HL-60 (cell line): ENCODE results near the gene HRG.

Experiments
- GABPA ChIP-seq: IDR thresholded peaks from 2 replicates; pipeline ENCODE4 v1.6.1; 2012; ENCODE audit warnings: low read depth
- POLR2AphosphoS5 ChIP-seq: IDR thresholded peaks from 2 replicates; pipeline ENCODE4 v1.6.1; 2012; ENCODE audit warnings: low read depth
- TF ChIP-seq, protein P1 (sequence below): IDR thresholded peaks from one replicate; pipeline ENCODE4 v1.5.1; 2011; ENCODE audit warnings: low read length, control low read depth, inconsistent platforms; ENCODE audit not compliant: insufficient read depth
- TF ChIP-seq, protein P2 (sequence below): IDR thresholded peaks from 2 replicates; pipeline ENCODE4 v1.6.1; 2012; ENCODE audit warnings: low read depth; ENCODE audit not compliant: insufficient replicate concordance

DNA sequence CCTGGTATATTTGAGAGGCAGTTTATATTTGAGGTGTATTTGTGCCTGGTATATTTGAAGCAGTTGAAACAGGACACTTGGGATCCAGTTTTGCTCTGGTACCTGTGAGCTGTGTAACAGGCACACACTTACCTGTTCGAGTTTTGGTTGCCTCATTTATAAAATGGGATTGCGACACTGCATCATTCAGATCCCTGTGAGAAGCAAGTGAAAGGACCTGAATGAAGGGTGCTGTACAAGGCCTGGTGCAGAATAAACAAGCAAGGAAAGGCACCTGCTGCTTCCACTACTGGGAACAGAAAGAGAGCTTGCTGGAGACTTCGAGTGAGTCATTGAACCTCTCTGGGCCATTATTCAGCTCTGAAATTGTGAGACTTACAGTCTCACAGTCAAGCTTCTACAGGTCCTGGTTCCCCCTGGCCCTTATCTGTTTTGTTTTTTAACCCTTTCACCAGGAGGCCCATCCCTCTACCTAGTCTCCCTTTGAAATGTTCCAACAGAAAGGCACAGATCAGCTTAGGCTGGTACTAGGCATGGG lies 14.1 kb upstream of the HRG start:
- TF ChIP-seq, protein P1, sequence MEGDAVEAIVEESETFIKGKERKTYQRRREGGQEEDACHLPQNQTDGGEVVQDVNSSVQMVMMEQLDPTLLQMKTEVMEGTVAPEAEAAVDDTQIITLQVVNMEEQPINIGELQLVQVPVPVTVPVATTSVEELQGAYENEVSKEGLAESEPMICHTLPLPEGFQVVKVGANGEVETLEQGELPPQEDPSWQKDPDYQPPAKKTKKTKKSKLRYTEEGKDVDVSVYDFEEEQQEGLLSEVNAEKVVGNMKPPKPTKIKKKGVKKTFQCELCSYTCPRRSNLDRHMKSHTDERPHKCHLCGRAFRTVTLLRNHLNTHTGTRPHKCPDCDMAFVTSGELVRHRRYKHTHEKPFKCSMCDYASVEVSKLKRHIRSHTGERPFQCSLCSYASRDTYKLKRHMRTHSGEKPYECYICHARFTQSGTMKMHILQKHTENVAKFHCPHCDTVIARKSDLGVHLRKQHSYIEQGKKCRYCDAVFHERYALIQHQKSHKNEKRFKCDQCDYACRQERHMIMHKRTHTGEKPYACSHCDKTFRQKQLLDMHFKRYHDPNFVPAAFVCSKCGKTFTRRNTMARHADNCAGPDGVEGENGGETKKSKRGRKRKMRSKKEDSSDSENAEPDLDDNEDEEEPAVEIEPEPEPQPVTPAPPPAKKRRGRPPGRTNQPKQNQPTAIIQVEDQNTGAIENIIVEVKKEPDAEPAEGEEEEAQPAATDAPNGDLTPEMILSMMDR: no peak
- TF ChIP-seq POLR2AphosphoS5 (no peak), GABPA (no peak)
- TF ChIP-seq, protein P2, sequence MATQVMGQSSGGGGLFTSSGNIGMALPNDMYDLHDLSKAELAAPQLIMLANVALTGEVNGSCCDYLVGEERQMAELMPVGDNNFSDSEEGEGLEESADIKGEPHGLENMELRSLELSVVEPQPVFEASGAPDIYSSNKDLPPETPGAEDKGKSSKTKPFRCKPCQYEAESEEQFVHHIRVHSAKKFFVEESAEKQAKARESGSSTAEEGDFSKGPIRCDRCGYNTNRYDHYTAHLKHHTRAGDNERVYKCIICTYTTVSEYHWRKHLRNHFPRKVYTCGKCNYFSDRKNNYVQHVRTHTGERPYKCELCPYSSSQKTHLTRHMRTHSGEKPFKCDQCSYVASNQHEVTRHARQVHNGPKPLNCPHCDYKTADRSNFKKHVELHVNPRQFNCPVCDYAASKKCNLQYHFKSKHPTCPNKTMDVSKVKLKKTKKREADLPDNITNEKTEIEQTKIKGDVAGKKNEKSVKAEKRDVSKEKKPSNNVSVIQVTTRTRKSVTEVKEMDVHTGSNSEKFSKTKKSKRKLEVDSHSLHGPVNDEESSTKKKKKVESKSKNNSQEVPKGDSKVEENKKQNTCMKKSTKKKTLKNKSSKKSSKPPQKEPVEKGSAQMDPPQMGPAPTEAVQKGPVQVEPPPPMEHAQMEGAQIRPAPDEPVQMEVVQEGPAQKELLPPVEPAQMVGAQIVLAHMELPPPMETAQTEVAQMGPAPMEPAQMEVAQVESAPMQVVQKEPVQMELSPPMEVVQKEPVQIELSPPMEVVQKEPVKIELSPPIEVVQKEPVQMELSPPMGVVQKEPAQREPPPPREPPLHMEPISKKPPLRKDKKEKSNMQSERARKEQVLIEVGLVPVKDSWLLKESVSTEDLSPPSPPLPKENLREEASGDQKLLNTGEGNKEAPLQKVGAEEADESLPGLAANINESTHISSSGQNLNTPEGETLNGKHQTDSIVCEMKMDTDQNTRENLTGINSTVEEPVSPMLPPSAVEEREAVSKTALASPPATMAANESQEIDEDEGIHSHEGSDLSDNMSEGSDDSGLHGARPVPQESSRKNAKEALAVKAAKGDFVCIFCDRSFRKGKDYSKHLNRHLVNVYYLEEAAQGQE: no peak
